ENCODE measurements around the gene SRRM4. TPM values are rescaled to one million over a fixed set of nuclear protein-coding genes. Genes with fewer than 3 reads are reported as not detected.

Gene SRRM4
- total RNA-seq, 1 donor: not detected

DNA sequence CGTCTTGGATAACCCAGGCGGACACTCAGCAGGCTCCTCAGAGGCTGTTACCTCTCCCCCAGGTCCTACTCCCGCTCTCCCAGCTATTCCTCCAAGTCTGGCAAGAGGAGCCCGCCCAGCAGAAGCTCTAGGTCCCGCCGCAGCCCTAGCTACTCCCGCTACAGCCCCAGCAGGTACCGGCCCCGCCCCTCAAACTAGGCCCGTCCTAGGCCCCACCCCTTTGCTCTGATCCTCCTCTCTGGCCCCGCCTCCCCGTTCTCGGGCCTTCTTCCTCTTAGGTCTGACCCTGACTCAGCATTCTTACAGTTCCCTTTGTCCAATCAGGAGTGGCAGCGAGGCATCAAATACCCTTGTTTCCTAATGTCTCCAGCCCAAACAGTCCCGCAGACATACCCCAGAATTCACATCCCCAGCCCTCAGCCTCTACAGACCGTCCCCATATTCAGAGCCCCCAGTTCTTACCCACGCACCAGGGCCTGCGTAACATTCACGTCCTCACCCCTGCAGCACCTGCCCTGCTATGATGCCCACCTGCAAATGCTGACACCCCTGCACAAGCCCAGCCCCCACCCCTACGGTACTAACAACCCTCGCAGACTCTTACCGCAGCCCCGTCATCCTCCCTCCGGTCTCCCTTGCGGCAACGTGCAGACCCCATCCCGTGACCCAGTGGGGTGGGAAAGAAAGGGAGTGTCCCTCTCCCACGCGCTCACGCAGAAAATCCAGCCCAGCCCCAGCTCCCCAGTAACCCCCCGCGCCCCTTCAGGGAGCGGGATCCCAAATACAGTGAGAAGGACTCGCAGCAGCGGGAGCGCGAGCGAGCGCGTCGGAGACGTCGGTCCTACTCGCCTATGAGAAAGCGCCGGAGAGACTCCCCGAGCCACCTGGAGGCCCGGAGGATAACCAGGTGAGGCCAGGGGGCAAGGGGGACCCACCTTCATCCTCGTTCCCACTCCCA is 172.4 kb downstream of the SRRM4 start:
- DNase-seq (ENCODE audit: insufficient read length, low spot score, missing footprints): peak; percentile 83
- H3K9me3 ChIP-seq (ENCODE audit: low read depth, low read length): no peaks in the 10 kb centered on the region
- H3K4me3 ChIP-seq (ENCODE audit: insufficient read depth, low read length): peak overlapping the region; percentile 45
- no peak overlapping the region for H3K27ac ChIP-seq (ENCODE audit: low read depth, low read length)
- TF ChIP-seq, protein P1, sequence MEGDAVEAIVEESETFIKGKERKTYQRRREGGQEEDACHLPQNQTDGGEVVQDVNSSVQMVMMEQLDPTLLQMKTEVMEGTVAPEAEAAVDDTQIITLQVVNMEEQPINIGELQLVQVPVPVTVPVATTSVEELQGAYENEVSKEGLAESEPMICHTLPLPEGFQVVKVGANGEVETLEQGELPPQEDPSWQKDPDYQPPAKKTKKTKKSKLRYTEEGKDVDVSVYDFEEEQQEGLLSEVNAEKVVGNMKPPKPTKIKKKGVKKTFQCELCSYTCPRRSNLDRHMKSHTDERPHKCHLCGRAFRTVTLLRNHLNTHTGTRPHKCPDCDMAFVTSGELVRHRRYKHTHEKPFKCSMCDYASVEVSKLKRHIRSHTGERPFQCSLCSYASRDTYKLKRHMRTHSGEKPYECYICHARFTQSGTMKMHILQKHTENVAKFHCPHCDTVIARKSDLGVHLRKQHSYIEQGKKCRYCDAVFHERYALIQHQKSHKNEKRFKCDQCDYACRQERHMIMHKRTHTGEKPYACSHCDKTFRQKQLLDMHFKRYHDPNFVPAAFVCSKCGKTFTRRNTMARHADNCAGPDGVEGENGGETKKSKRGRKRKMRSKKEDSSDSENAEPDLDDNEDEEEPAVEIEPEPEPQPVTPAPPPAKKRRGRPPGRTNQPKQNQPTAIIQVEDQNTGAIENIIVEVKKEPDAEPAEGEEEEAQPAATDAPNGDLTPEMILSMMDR (IDR thresholded peaks at IDR 0.05; ENCODE audit: extremely low read depth, low read depth, low read length): no peak
- peak overlapping the region; percentile 51 for H2AFZ ChIP-seq (ENCODE audit: low read length)
- no peaks in the 10 kb centered on the region for H4K20me1 ChIP-seq (ENCODE audit: insufficient read depth, low read length)
- no peaks in the 10 kb centered on the region for H3K4me1 ChIP-seq (ENCODE audit: insufficient read depth, low read length)
- no peaks in the 10 kb centered on the region for H3K27me3 ChIP-seq (ENCODE audit: insufficient read depth, low read length)
- peak overlapping the region; percentile 67 for H3K4me2 ChIP-seq (ENCODE audit: insufficient read depth, low read length)
- no peaks in the 10 kb centered on the region for H3K36me3 ChIP-seq (ENCODE audit: insufficient read depth, low read length)
- H3K79me2 ChIP-seq (ENCODE audit: insufficient read depth, low read length): no peaks in the 10 kb centered on the region

DNA sequence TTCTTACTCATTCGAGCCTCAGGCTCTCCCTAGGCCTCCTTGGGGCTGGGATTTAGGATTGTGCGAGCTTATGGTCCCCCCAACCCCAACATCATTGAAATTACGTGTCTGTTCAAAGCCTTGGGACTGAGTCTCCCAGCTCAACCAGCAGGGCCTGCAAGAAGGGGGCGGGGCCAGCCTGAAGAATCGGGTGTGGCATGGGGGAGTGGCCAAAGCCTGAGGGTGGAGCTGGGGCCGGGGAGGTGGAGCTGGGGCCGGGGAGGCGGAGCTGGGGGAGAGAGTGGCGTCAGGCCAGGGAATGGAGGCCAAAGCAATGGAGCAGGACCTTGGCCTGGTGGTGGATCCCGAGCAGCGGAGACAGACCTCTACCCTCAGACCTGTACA is 173.1 kb downstream of the SRRM4 start:
- H3K4me2 ChIP-seq (ENCODE audit: insufficient read depth, low read length): peak overlapping the region; percentile 67
- TF ChIP-seq, protein P1 (IDR thresholded peaks at IDR 0.05; ENCODE audit: extremely low read depth, low read depth, low read length): no peak
- H3K9me3 ChIP-seq (ENCODE audit: low read depth, low read length): no peaks in the 10 kb centered on the region
- DNase-seq (ENCODE audit: insufficient read length, low spot score, missing footprints): no peak
- no peaks in the 10 kb centered on the region for H3K36me3 ChIP-seq (ENCODE audit: insufficient read depth, low read length)
- H4K20me1 ChIP-seq (ENCODE audit: insufficient read depth, low read length): no peaks in the 10 kb centered on the region
- H3K27me3 ChIP-seq (ENCODE audit: insufficient read depth, low read length): no peaks in the 10 kb centered on the region
- H3K27ac ChIP-seq (ENCODE audit: low read depth, low read length): no peak overlapping the region
- H3K79me2 ChIP-seq (ENCODE audit: insufficient read depth, low read length): no peaks in the 10 kb centered on the region
- H2AFZ ChIP-seq (ENCODE audit: low read length): peak overlapping the region; percentile 51
- no peaks in the 10 kb centered on the region for H3K4me1 ChIP-seq (ENCODE audit: insufficient read depth, low read length)
- no peak overlapping the region for H3K4me3 ChIP-seq (ENCODE audit: insufficient read depth, low read length)

DNA sequence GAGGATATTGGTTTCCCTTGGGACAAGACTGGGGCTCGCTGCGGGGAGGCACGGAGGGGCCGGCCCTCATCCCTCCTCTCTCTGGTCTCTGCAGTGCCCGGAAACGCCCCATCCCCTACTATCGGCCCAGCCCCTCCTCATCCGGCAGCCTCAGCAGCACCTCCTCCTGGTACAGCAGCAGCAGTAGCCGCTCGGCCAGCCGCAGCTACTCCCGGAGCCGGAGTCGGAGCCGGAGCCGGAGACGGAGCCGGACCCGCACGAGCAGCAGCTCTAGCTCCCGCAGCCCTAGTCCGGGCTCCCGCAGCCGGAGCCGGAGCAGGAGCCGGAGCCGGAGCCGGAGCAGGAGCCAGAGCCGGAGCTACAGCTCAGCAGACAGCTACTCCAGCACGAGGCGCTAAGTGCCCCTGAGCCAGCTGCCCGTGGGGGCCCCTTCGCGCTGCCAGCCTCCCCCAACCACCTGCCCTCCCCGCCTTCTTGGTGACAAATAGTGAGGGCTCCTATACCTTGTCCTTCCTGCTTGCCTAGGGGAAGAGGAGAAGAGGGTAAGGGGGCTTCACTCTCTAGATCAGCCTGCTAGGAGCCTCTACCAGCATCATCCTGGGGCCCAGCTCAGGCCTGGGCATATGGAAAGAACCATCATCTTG is 175.2 kb downstream of the SRRM4 start:
- no peaks in the 10 kb centered on the region for H3K36me3 ChIP-seq (ENCODE audit: insufficient read depth, low read length)
- H3K4me3 ChIP-seq (ENCODE audit: insufficient read depth, low read length): no peak overlapping the region
- H3K4me1 ChIP-seq (ENCODE audit: insufficient read depth, low read length): no peaks in the 10 kb centered on the region
- no peaks in the 10 kb centered on the region for H4K20me1 ChIP-seq (ENCODE audit: insufficient read depth, low read length)
- TF ChIP-seq, protein P1 (IDR thresholded peaks at IDR 0.05; ENCODE audit: extremely low read depth, low read depth, low read length): no peak
- H3K4me2 ChIP-seq (ENCODE audit: insufficient read depth, low read length): no peak overlapping the region
- H3K27me3 ChIP-seq (ENCODE audit: insufficient read depth, low read length): no peaks in the 10 kb centered on the region
- H3K9me3 ChIP-seq (ENCODE audit: low read depth, low read length): no peaks in the 10 kb centered on the region
- no peaks in the 10 kb centered on the region for H3K79me2 ChIP-seq (ENCODE audit: insufficient read depth, low read length)
- no peak overlapping the region for H2AFZ ChIP-seq (ENCODE audit: low read length)
- no peak overlapping the region for H3K27ac ChIP-seq (ENCODE audit: low read depth, low read length)
- DNase-seq (ENCODE audit: insufficient read length, low spot score, missing footprints): no peak

DNA sequence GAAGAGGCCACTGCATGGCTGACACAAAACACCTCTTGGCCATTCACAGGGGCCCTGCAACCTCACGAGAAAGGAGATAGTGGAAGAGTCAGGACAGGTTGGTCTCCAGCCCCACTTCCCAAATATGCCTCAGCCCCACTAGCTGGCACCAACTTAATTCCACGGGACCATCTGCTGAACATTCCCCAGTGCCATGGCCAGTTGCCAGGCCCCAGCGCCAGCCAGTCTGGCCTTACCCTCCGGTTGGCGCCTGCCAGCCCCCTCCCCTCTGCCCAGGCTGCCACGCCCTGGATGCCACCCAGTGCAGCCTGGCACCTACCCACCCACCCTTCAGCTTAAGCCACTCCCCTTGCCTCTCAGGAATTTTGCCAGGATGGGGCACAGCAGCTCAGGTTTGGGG is 176.2 kb downstream of the SRRM4 start:
- Histone ChIP-seq H3K9me3 (ENCODE audit: low read depth, low read length) (no peaks in the 10 kb centered on the region), H2AFZ (ENCODE audit: low read length) (no peak overlapping the region), H3K27me3 (ENCODE audit: insufficient read depth, low read length) (no peaks in the 10 kb centered on the region), H3K79me2 (ENCODE audit: insufficient read depth, low read length) (no peaks in the 10 kb centered on the region), H4K20me1 (ENCODE audit: insufficient read depth, low read length) (no peaks in the 10 kb centered on the region), H3K4me3 (ENCODE audit: insufficient read depth, low read length) (no peak overlapping the region), H3K4me2 (ENCODE audit: insufficient read depth, low read length) (no peak overlapping the region), H3K27ac (ENCODE audit: low read depth, low read length) (no peak overlapping the region), H3K4me1 (ENCODE audit: insufficient read depth, low read length) (no peaks in the 10 kb centered on the region), H3K36me3 (ENCODE audit: insufficient read depth, low read length) (no peaks in the 10 kb centered on the region)
- no peak for DNase-seq (ENCODE audit: insufficient read length, low spot score, missing footprints)
- TF ChIP-seq, protein P1 (IDR thresholded peaks at IDR 0.05; ENCODE audit: extremely low read depth, low read depth, low read length): no peak

All from osteoblast (primary cell).